HuH-7 (cell line): ENCODE measurements around the gene SPEG.

Experiments used
- DNase-seq: peaks from one replicate; pipeline ENCODE4 v3.0.0; 2011; ENCODE audit warnings: low spot score

The SPEG gene

GRCh38 chr2:219514196-219514761 is 79.6 kb downstream of the SPEG start, which contains the start of gene ASIC4:
Gene ASIC4 (plus strand): TSS chr2:219514482. CDS start chr2:219514725, 243 bp downstream.
- DNase-seq: no peak

GRCh38 chr2:219514836-219515235 is 80.2 kb downstream of the SPEG start:
- no peak for DNase-seq

- no peak for DNase-seq
Observed at GRCh38 chr2:219515874-219516629, 81.4 kb downstream of the SPEG start.

- no peak for DNase-seq
Observed at GRCh38 chr2:219516888-219517287, 82.2 kb downstream of the SPEG start.

GRCh38 chr2:219517954-219518778 is 83.5 kb downstream of the SPEG start:
- DNase-seq: no peak

- no peak for DNase-seq
Observed at GRCh38 chr2:219519526-219519916, 84.9 kb downstream of the SPEG start.

- DNase-seq: no peak
Observed at GRCh38 chr2:219520079-219520478, 85.4 kb downstream of the SPEG start.

GRCh38 chr2:219521066-219521880 is 86.6 kb downstream of the SPEG start:
- peak; percentile 97 for DNase-seq

GRCh38 chr2:219522111-219523030 is 87.7 kb downstream of the SPEG start:
- peak; percentile 79 for DNase-seq

GRCh38 chr2:219523031-219523671 is 88.5 kb downstream of the SPEG start:
- no peak for DNase-seq

- no peak for DNase-seq
Observed at GRCh38 chr2:219524817-219525216, 90.2 kb downstream of the SPEG start.

- DNase-seq: no peak
Observed at GRCh38 chr2:219525533-219526232, 91.0 kb downstream of the SPEG start.

- DNase-seq: no peak
Observed at GRCh38 chr2:219526320-219527075, 91.9 kb downstream of the SPEG start.

GRCh38 chr2:219527076-219527394 is 92.4 kb downstream of the SPEG start:
- DNase-seq: no peak

GRCh38 chr2:219527472-219527871 is 92.8 kb downstream of the SPEG start:
- DNase-seq: no peak

GRCh38 chr2:219530048-219530963 is 95.7 kb downstream of the SPEG start:
- DNase-seq: peak; percentile 98

- DNase-seq: no peak
Observed at GRCh38 chr2:219531639-219532377, 97.2 kb downstream of the SPEG start.

- DNase-seq: no peak
Observed at GRCh38 chr2:219532378-219532649, 97.7 kb downstream of the SPEG start.
